AG04449 (cell line): ENCODE data around the gene RTL10.

ENCODE experiments used
- CTCF ChIA-PET: fragments of 350-600 bp; formaldehyde crosslinking; extraction: SDS; loops from one replicate; lab custom pipeline; 2021; ENCODE audit warnings: antibody characterized with exemption; lab: Yijun Ruan, JAX
- POLR2A ChIA-PET: fragments of 400-600, 350-600 bp; formaldehyde crosslinking; extraction: SDS; loops from one replicate; lab custom pipeline; 2020; ENCODE audit warnings: antibody characterized with exemption, inconsistent platforms; lab: Yijun Ruan, JAX
- DNase-seq: peaks from one replicate; pipeline ENCODE4 v3.0.0-alpha.2; 2010; ENCODE audit warnings: low read depth, low spot score
- H3K4me3 ChIP-seq: 2 replicates; pipeline ENCODE4 v1.5.1; 2011; ENCODE audit warnings: low read depth, mild to moderate bottlenecking, control low read depth, low read length
- TF ChIP-seq, protein P1 (sequence below): IDR thresholded peaks from one replicate; pipeline ENCODE4 v1.5.1; 2011; ENCODE audit warnings: mild to moderate bottlenecking, moderate library complexity, low read length, control low read depth, inconsistent platforms; ENCODE audit not compliant: insufficient read depth; ENCODE audit errors: missing control alignments

Gene RTL10

DNA sequence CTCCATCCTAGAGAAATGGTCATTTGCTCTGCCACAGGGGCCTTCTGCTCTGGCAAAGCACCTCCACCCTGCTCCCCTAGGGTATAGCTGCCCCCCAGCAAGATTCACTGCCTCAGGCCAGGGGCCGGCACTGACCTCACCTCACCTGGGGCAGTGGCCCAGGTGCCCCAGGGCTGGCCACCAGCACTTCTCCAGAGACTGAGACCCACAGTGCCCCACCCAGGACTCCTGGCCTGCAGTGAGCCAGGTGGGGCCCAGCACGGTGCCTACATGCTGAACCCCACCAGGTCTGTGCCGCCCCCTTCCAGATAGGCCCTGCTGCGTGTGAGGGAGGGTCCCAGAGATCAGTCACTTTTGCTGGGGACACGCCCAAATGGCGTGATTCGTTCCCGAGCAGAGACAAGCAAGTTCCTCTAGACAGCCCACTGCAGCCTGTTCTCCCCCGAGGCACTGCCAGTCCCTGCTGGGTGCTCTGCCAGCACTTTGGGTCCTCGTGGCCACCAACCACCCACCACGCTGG is 10.8 kb downstream of the RTL10 start:
- CTCF ChIA-PET: interaction anchor here (1.2 kb wide), 1 partner anchor 114 kb away, joined by 5 read pairs; no protein-coding TSS in a partner anchor
- H3K4me3 ChIP-seq: no peak overlapping the region
- TF ChIP-seq, protein P1, sequence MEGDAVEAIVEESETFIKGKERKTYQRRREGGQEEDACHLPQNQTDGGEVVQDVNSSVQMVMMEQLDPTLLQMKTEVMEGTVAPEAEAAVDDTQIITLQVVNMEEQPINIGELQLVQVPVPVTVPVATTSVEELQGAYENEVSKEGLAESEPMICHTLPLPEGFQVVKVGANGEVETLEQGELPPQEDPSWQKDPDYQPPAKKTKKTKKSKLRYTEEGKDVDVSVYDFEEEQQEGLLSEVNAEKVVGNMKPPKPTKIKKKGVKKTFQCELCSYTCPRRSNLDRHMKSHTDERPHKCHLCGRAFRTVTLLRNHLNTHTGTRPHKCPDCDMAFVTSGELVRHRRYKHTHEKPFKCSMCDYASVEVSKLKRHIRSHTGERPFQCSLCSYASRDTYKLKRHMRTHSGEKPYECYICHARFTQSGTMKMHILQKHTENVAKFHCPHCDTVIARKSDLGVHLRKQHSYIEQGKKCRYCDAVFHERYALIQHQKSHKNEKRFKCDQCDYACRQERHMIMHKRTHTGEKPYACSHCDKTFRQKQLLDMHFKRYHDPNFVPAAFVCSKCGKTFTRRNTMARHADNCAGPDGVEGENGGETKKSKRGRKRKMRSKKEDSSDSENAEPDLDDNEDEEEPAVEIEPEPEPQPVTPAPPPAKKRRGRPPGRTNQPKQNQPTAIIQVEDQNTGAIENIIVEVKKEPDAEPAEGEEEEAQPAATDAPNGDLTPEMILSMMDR: no peak
- POLR2A ChIA-PET: interaction anchor here (1.6 kb wide), 1 partner anchor 11 kb away, joined by 5 read pairs; the partner anchor contains the start of genes GNB1L and RTL10
- DNase-seq: no peak

GRCh38 chr22:19843107-19843856 is 11.4 kb downstream of the RTL10 start:
- no peak for DNase-seq
- TF ChIP-seq, protein P1: no peak
- POLR2A ChIA-PET: no interaction called here
- CTCF ChIA-PET: interaction anchor here (1.4 kb wide), 1 partner anchor 9 kb away, joined by 6 read pairs; no protein-coding TSS in a partner anchor
- H3K4me3 ChIP-seq: no peak overlapping the region

- CTCF ChIA-PET: interaction anchor here (0.9 to 1.4 kb wide), 2 partner anchors 9 to 63 kb away, joined by 3 to 6 read pairs; no protein-coding TSS in a partner anchor
- TF ChIP-seq, protein P1: no peak
- H3K4me3 ChIP-seq: no peak overlapping the region
- POLR2A ChIA-PET: no interaction called here
- no peak for DNase-seq
Measured at GRCh38 chr22:19842393-19843106, 12.1 kb downstream of the RTL10 start.

- TF ChIP-seq, protein P1: no peak
- H3K4me3 ChIP-seq: no peak overlapping the region
- CTCF ChIA-PET: interaction anchor here (0.9 kb wide), 1 partner anchor 63 kb away, joined by 3 read pairs; no protein-coding TSS in a partner anchor
- POLR2A ChIA-PET: no interaction called here
- DNase-seq: no peak
Measured at GRCh38 chr22:19841641-19842392, 12.9 kb downstream of the RTL10 start.

GRCh38 chr22:19840955-19841640 is 13.6 kb downstream of the RTL10 start:
- TF ChIP-seq, protein P1: no peak
- POLR2A ChIA-PET: no interaction called here
- CTCF ChIA-PET: no interaction called here

More at GRCh38 chr22:19840955-19841640, 13.6 kb downstream of the RTL10 start:
- no peak for DNase-seq
- H3K4me3 ChIP-seq: no peak overlapping the region
